ENCODE results near the gene LRRC32.

Gene LRRC32

GRCh38 chr11:76678321-76678720 lies 7.8 kb upstream of the LRRC32 start:
- DNase-seq, result no peak

- no peak for DNase-seq
These were observed 6.9 kb upstream of the LRRC32 start for GRCh38 chr11:76677458-76677765.

GRCh38 chr11:76676636-76677457 lies 6.3 kb upstream of the LRRC32 start:
- no peak for DNase-seq

- no peak for DNase-seq
These were observed 4.2 kb upstream of the LRRC32 start for GRCh38 chr11:76674517-76675400.

- no peak for DNase-seq
These were observed 2.9 kb upstream of the LRRC32 start for GRCh38 chr11:76673176-76674142.

- no peak for DNase-seq
These were observed 2.1 kb upstream of the LRRC32 start for GRCh38 chr11:76672431-76673175.

- no peak for DNase-seq
These were observed 1.2 kb upstream of the LRRC32 start for GRCh38 chr11:76671626-76672309.

- no peak for DNase-seq
These were observed 668 bp upstream of the LRRC32 start for GRCh38 chr11:76671237-76671592.

GRCh38 chr11:76669901-76670484 lies 554 bp downstream of the LRRC32 start:
- DNase-seq, result no peak

- no peak for DNase-seq
These were observed 2.0 kb downstream of the LRRC32 start for GRCh38 chr11:76668362-76669155.

- DNase-seq, result no peak
These were observed 2.7 kb downstream of the LRRC32 start for GRCh38 chr11:76667856-76668255.

GRCh38 chr11:76667271-76667818 lies 3.2 kb downstream of the LRRC32 start:
- DNase-seq, result no peak

GRCh38 chr11:76666830-76667229 lies 3.7 kb downstream of the LRRC32 start:
- DNase-seq, result no peak

- no peak for DNase-seq
These were observed 4.1 kb downstream of the LRRC32 start for GRCh38 chr11:76666408-76666807.

GRCh38 chr11:76665921-76666351 lies 4.6 kb downstream of the LRRC32 start:
- no peak for DNase-seq

- DNase-seq, result no peak
These were observed 5.4 kb downstream of the LRRC32 start for GRCh38 chr11:76665172-76665571.

- peak in 1 of 2 donors; percentile 46 for DNase-seq
These were observed 5.9 kb downstream of the LRRC32 start for GRCh38 chr11:76664578-76665061.

GRCh38 chr11:76663912-76664440 lies 6.6 kb downstream of the LRRC32 start:
- DNase-seq, result no peak

- DNase-seq, result no peak
These were observed 7.1 kb downstream of the LRRC32 start for GRCh38 chr11:76663486-76663810.
